Loucy (cell line): ENCODE data around the gene ARHGAP22.

ENCODE experiments used
- H2AFZ ChIP-seq: fragments of 200-600 bp; sonication (generic); 2 replicates; pipeline ENCODE4 v1.6.0; 2016; ENCODE audit warnings: antibody characterized with exemption, mild to moderate bottlenecking, low read length, moderate library complexity
- H3F3A ChIP-seq: fragments of 200-600 bp; 2 replicates; pipeline ENCODE4 v1.6.0; 2016; ENCODE audit warnings: antibody characterized with exemption, low read depth, mild to moderate bottlenecking
- H3K27me3 ChIP-seq: fragments of 200-600 bp; sonication (generic); 2 replicates; pipeline ENCODE4 v1.6.1; 2014; ENCODE audit warnings: low read length, mild to moderate bottlenecking; ENCODE audit not compliant: insufficient read depth, poor library complexity, severe bottlenecking
- H3K36me3 ChIP-seq: fragments of 200-600 bp; sonication (generic); 2 replicates; pipeline ENCODE4 v1.6.1; 2016; ENCODE audit warnings: low read length; ENCODE audit not compliant: insufficient read depth
- H3K4me1 ChIP-seq: fragments of 200-600 bp; sonication (generic); 2 replicates; pipeline ENCODE4 v1.5.1; 2014; ENCODE audit warnings: low read length, mild to moderate bottlenecking; ENCODE audit not compliant: insufficient read depth, poor library complexity, severe bottlenecking
- H3K4me2 ChIP-seq: fragments of 200-600 bp; sonication (generic); 2 replicates; pipeline ENCODE4 v1.6.0; 2014; ENCODE audit warnings: antibody characterized with exemption, low read length, low read depth, mild to moderate bottlenecking; ENCODE audit not compliant: poor library complexity, severe bottlenecking
- H3K4me3 ChIP-seq: fragments of 200-600 bp; sonication (generic); 2 replicates; pipeline ENCODE4 v1.5.1; 2014; ENCODE audit warnings: low read length, mild to moderate bottlenecking, mixed read lengths; ENCODE audit not compliant: poor library complexity, severe bottlenecking
- H3K79me2 ChIP-seq: fragments of 200-600 bp; sonication (generic); 2 replicates; pipeline ENCODE4 v1.6.1; 2014; ENCODE audit warnings: low read length; ENCODE audit not compliant: insufficient read depth
- H3K9ac ChIP-seq: fragments of 200-600 bp; sonication (generic); 2 replicates; pipeline ENCODE4 v1.6.0; 2014; ENCODE audit warnings: mild to moderate bottlenecking, low read depth, low read length, moderate library complexity; ENCODE audit not compliant: poor library complexity, severe bottlenecking
- H3K9me2 ChIP-seq: fragments of 200-600 bp; sonication (generic); replicated peaks from 2 replicates; pipeline ENCODE4 v1.6.1; 2016; ENCODE audit warnings: low read depth, low read length, mixed read lengths
- H3K9me3 ChIP-seq: fragments of 200-600 bp; sonication (generic); 2 replicates; pipeline ENCODE4 v1.6.1; 2014; ENCODE audit warnings: mild to moderate bottlenecking, antibody characterized with exemption, low read length, low read depth; ENCODE audit not compliant: insufficient read depth
- H4K20me1 ChIP-seq: fragments of 200-600 bp; sonication (generic); 2 replicates; pipeline ENCODE4 v1.6.0; 2014; ENCODE audit warnings: antibody characterized with exemption, low read length, mild to moderate bottlenecking; ENCODE audit not compliant: insufficient read depth, poor library complexity, severe bottlenecking
- EZH2phosphoT487 ChIP-seq: fragments of 200-600 bp; IDR thresholded peaks from 2 replicates; pipeline ENCODE4 v1.6.1; 2018; ENCODE audit warnings: antibody characterized with exemption, mild to moderate bottlenecking, moderate library complexity, borderline replicate concordance
- TF ChIP-seq, protein P1 (sequence below): fragments of 200-600 bp; sonication (generic); conservative IDR thresholded peaks from 2 replicates; pipeline ENCODE4 v1.5.1; 2014; ENCODE audit warnings: mild to moderate bottlenecking, antibody characterized with exemption, low read length

The ARHGAP22 gene

GRCh38 chr10:48514255-48514654 lies 90.6 kb downstream of the ARHGAP22 start:
- Histone ChIP-seq H4K20me1 (no peaks in the 10 kb centered on the region), H3K4me1 (peaks cover 17% of the 10 kb centered on the region), H3K4me3 (no peak overlapping the region), H3K9ac (no peak overlapping the region), H3K9me3 (peaks cover 5% of the 10 kb centered on the region; the same call in 1 of the 2 replicates), H3F3A (no peaks in the 10 kb centered on the region), H3K36me3 (no peaks in the 10 kb centered on the region), H3K4me2 (no peak overlapping the region), H3K79me2 (no peaks in the 10 kb centered on the region), H3K27me3 (no peaks in the 10 kb centered on the region), H2AFZ (no peak overlapping the region), H3K9me2 (no peaks in the 10 kb centered on the region)
- TF ChIP-seq EZH2phosphoT487, result no peak
- TF ChIP-seq, protein P1, sequence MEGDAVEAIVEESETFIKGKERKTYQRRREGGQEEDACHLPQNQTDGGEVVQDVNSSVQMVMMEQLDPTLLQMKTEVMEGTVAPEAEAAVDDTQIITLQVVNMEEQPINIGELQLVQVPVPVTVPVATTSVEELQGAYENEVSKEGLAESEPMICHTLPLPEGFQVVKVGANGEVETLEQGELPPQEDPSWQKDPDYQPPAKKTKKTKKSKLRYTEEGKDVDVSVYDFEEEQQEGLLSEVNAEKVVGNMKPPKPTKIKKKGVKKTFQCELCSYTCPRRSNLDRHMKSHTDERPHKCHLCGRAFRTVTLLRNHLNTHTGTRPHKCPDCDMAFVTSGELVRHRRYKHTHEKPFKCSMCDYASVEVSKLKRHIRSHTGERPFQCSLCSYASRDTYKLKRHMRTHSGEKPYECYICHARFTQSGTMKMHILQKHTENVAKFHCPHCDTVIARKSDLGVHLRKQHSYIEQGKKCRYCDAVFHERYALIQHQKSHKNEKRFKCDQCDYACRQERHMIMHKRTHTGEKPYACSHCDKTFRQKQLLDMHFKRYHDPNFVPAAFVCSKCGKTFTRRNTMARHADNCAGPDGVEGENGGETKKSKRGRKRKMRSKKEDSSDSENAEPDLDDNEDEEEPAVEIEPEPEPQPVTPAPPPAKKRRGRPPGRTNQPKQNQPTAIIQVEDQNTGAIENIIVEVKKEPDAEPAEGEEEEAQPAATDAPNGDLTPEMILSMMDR, result no peak

GRCh38 chr10:48512861-48513260 lies 92.0 kb downstream of the ARHGAP22 start:
- no peak for TF ChIP-seq EZH2phosphoT487
- TF ChIP-seq, protein P1, result no peak
- Histone ChIP-seq H3F3A (no peaks in the 10 kb centered on the region), H3K4me3 (no peak overlapping the region), H3K4me1 (peaks cover 4% of the 10 kb centered on the region), H3K9ac (no peak overlapping the region), H4K20me1 (no peaks in the 10 kb centered on the region), H3K9me3 (peaks cover 5% of the 10 kb centered on the region; the same call in 1 of the 2 replicates), H3K79me2 (no peaks in the 10 kb centered on the region), H3K27me3 (no peaks in the 10 kb centered on the region), H3K9me2 (no peaks in the 10 kb centered on the region), H3K36me3 (no peaks in the 10 kb centered on the region), H2AFZ (no peak overlapping the region), H3K4me2 (no peak overlapping the region)

- Histone ChIP-seq H3K79me2 (no peaks in the 10 kb centered on the region), H3K36me3 (no peaks in the 10 kb centered on the region), H3F3A (no peaks in the 10 kb centered on the region), H2AFZ (no peak overlapping the region), H3K4me1 (peaks cover 4% of the 10 kb centered on the region), H3K4me2 (no peak overlapping the region), H3K9me2 (no peaks in the 10 kb centered on the region), H3K27me3 (no peaks in the 10 kb centered on the region), H3K4me3 (no peak overlapping the region), H4K20me1 (no peaks in the 10 kb centered on the region), H3K9ac (no peak overlapping the region), H3K9me3 (peaks cover 5% of the 10 kb centered on the region; the same call in 1 of the 2 replicates)
- TF ChIP-seq EZH2phosphoT487, result no peak
- TF ChIP-seq, protein P1, result no peak
These were observed 93.0 kb downstream of the ARHGAP22 start for GRCh38 chr10:48511875-48512231.
